ENCODE results near the gene MAN1A2.

GRCh38 chr1:117367046-117368025 is at the start of gene MAN1A2:
- TF ChIP-seq CTCF (IDR thresholded peaks at IDR 0.05; ENCODE audit: poor library complexity, severe bottlenecking) (no peak), EP300 (conservative IDR thresholded peaks at IDR 0.05; ENCODE audit: poor library complexity, severe bottlenecking) (no peak)
